ENCODE data around the gene MOCS1. TPM values are rescaled to one million over a fixed set of nuclear protein-coding genes. Genes with fewer than 3 reads are reported as not detected.

The MOCS1 gene
- total and polyA plus RNA-seq, 9 of the 15 experiments (the other 6 are each of a cell fraction or from before 2014, with no cell fraction given) = 0.69 to 12.7 (median 8.7) TPM

DNA sequence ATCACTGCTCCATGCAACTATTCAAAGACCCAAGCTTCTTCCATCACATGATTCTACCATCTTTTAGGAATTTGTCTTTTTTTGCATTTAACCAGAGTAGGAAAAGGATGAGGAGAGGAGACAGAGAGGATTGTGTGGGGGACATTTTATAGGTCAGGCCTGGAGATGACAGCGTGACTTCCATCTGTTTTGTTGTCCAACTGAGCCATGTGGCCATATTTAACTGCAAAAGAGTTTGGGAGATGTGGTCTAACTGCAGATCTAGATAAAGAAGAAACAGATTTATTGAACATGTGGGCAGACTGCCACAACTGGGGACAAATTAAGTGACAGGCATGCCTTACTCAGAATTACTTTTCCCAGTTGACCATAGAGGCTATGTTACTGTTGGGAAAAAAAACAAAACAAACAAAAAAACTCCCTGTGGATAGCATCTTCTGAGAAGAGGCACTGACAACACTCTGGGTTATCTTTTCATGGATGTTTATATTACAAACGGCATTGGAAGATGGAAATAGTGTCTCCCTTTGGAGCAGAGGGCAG is 18.9 kb upstream of the MOCS1 start:
- in situ Hi-C loops (cut with MboI) (no loop called here), intact Hi-C loops (cut with micrococcal nuclease) (no loop called here)
- H3K9ac ChIP-seq (ENCODE audit: insufficient read depth in 1 of 2, low read depth in 2 of 2, low read length in 2 of 2) = no peak overlapping the region
- H3K27me3 ChIP-seq (ENCODE audit: control insufficient read depth in 2 of 2, insufficient read depth in 2 of 2, low read length in 2 of 2) = no peaks in the 10 kb centered on the region
- H4K20me1 ChIP-seq (replicated peaks; ENCODE audit: control insufficient read depth, insufficient read depth, low read length) = no peaks in the 10 kb centered on the region
- no peak overlapping the region for H3K27ac ChIP-seq (ENCODE audit: extremely low read depth, low read depth, low read length)
- no peak overlapping the region for H3K4me3 ChIP-seq
- no TSS peak for BruUV-seq (replicated peaks)
- H3K9me1 ChIP-seq (ENCODE audit: control insufficient read depth, insufficient read depth, low read length) = no peaks in the 10 kb centered on the region
- ATAC-seq (no peak), FAIRE-seq (no peak), DNase-seq (ENCODE audit: extremely low read depth in 1 of 4, low spot score in 3 of 4) (no peak)
- no peaks in the 10 kb centered on the region for H3K79me2 ChIP-seq (ENCODE audit: control insufficient read depth, insufficient read depth, low read length)
- TF ChIP-seq HOXB6 (CRISPR knock-in tag; IDR thresholded peaks at IDR 0.05; ENCODE audit: borderline replicate concordance) = no peak
- no peak for TF ChIP-seq MTF1 (CRISPR knock-in tag; IDR thresholded peaks at IDR 0.05; ENCODE audit: borderline replicate concordance)
- no peak for TF ChIP-seq ZNF12 (CRISPR knock-in tag; IDR thresholded peaks at IDR 0.05)
- no peak for TF ChIP-seq ZNF507 (tag; conservative IDR thresholded peaks at IDR 0.05)
- TF ChIP-seq GATAD2A (IDR thresholded peaks at IDR 0.05) = no peak
- TF ChIP-seq ETV1 (tag; conservative IDR thresholded peaks at IDR 0.05; ENCODE audit: low read depth) = no peak
- no peak for TF ChIP-seq MBD2 (IDR thresholded peaks at IDR 0.05; ENCODE audit: borderline replicate concordance, low read depth)
- no peak for TF ChIP-seq PCBP1 (IDR thresholded peaks at IDR 0.05; ENCODE audit: low read depth, low read length, poor library complexity, severe bottlenecking)
- no peak for TF ChIP-seq ZC3H11A (IDR thresholded peaks at IDR 0.05; ENCODE audit: low read depth, low read length)
- POLR2A ChIA-PET = no interaction called here
- peaks cover 0 to 7% of the 10 kb centered on the region in 2 experiments; a peak in 4 of 5 replicates for H3K4me1 ChIP-seq (replicated peaks in 1 of 2; ENCODE audit: control insufficient read depth in 2 of 2, insufficient read depth in 2 of 2, low read length in 2 of 2)
- H2AFZ ChIP-seq (ENCODE audit: low read depth, low read length) = no peak overlapping the region
- no peaks in the 10 kb centered on the region for H3K9me3 ChIP-seq (replicated peaks; ENCODE audit: control insufficient read depth, insufficient read depth, low read depth, low read length)
- H3K4me2 ChIP-seq (ENCODE audit: insufficient read depth, low read length) = no peak overlapping the region
- CTCF ChIA-PET (ENCODE audit: low intra/inter-chr PET ratio) = no interaction called here
- H3K36me3 ChIP-seq (ENCODE audit: control insufficient read depth, insufficient read depth, low read length) = no peaks in the 10 kb centered on the region
- 5% methylated on average over 2 of the region's 2 CpGs for WGBS (ENCODE audit: insufficient coverage, low coverage, missing lambda C conversion rate)
